ENCODE results near the gene CDH22.

GRCh38 chr20:46317685-46318177 lies 9.4 kb upstream of the CDH22 start:
- TF ChIP-seq POLR2A (IDR thresholded peaks at IDR 0.05) (no peak), CTCF (IDR thresholded peaks at IDR 0.05) (no peak)
